Mucosa of stomach (tissue), 1 donor: Measurements from ENCODE around the gene TFIP11.

ENCODE experiments used
- H3K27me3 ChIP-seq: one replicate; pipeline ENCODE4 v1.7.0; 2013; ENCODE audit warnings: mild to moderate bottlenecking, low read length; ENCODE audit not compliant: control insufficient read depth, insufficient read depth
- H3K36me3 ChIP-seq: one replicate; pipeline ENCODE4 v1.7.0; 2013; ENCODE audit warnings: low read length; ENCODE audit not compliant: control insufficient read depth, insufficient read depth
- H3K4me1 ChIP-seq: one replicate; pipeline ENCODE4 v1.7.0; 2013; ENCODE audit warnings: mild to moderate bottlenecking, low read length; ENCODE audit not compliant: control insufficient read depth, insufficient read depth
- H3K4me3 ChIP-seq: one replicate; pipeline ENCODE4 v1.7.0; 2013; ENCODE audit warnings: low read length
- H3K9ac ChIP-seq: one replicate; pipeline ENCODE4 v1.7.0; 2013; ENCODE audit warnings: mild to moderate bottlenecking, low read length, moderate library complexity
- H3K9me3 ChIP-seq: one replicate; pipeline ENCODE4 v1.7.0; 2013; ENCODE audit warnings: mild to moderate bottlenecking, low read length, moderate library complexity; ENCODE audit not compliant: control insufficient read depth
- donor health status: Pancreatic carcinoma.

TFIP11 gene

DNA sequence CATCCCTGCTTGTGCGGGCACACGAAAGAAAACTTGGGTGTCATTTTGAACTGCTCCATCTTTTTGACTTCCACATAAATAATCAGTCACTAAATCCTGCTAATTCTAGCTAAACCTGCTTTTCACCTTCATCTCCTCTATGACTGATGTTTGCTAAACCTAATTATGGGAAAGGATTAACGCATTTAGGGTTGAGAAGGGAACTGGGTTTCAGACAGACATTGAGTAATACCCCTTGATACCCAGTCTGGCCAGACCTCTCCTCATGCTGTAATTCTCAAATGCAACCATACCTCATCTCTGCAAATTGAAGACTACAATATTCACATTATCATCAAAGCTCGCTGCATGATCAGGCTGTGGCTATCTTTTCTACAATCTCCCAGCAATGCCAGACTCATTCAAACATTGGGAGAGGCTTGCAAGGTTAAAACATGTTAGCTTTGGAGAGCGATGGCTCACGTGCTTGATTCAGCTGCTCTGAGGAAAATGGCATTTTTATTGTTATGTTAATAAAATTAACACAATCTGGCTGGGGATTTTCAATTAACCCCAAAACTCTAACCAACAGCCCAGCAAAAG lies 31.1 kb downstream of the TFIP11 start:
- Histone ChIP-seq H3K36me3 (no peaks in the 10 kb centered on the region), H3K9me3 (no peaks in the 10 kb centered on the region), H3K9ac (no peak overlapping the region), H3K27me3 (no peaks in the 10 kb centered on the region), H3K4me3 (no peak overlapping the region), H3K4me1 (peaks cover 33% of the 10 kb centered on the region)

DNA sequence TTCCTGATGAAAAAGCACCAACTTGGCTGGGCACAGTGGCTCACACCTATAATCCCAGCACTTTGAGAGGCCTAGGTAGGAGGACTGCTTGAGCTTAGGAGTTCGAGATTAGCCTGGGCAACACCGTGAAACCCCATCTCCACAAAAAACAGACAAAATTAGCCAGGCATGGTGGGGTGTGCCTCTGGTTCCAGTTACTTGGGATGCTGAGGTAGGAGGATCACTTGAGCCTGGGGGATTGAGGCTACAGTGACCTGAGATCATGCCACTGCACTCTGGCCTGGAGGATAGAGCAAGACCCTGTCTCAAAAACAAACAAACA lies 31.7 kb downstream of the TFIP11 start:
- no peak overlapping the region for H3K9ac ChIP-seq

DNA sequence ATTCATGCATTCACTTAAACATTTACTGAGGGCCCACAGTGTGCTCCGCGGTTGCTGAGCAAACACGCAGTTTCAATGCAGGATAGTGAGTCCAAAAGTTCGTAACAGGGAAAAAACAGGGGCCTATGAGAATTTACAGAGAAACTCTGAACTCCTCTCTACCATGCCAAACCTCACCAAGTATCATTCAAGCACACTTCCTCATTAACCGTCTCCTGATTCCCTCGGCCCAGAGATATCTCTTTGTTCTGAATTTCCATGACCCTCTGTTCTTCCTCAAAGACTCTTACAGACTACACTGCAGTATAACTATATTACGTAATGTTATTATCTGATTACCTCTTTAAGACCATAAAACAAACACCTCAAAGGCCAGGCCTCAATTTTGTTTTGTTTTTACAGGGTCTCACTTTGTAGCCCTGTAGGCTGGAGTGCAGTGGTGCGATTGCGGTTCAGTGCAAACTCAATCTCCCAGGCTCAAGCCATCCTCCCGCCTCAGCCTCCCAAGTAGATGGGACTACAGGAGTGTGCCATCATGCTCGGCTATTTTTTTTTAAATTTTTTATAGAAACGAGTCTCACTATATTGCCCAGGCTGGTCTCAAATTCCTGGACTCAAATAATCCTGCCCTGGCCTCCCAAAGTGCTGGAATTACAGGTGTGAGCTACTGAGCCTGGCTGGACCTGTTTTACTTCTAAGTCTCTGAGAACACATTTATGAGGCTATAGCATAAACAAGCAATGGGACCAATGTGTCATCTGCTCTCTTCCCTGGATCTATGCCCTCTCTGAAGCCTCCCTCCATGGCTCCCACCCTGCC lies 32.3 kb downstream of the TFIP11 start:
- Histone ChIP-seq H3K36me3 (no peaks in the 10 kb centered on the region), H3K9ac (peak overlapping the region; percentile 57), H3K4me3 (no peak overlapping the region), H3K4me1 (peaks cover 33% of the 10 kb centered on the region), H3K9me3 (no peaks in the 10 kb centered on the region), H3K27me3 (no peaks in the 10 kb centered on the region)

More for the DNA sequence above, 31.7 kb downstream of the TFIP11 start:
- Histone ChIP-seq H3K4me3 (no peak overlapping the region), H3K9me3 (no peaks in the 10 kb centered on the region), H3K36me3 (no peaks in the 10 kb centered on the region), H3K4me1 (peaks cover 33% of the 10 kb centered on the region), H3K27me3 (no peaks in the 10 kb centered on the region)

DNA sequence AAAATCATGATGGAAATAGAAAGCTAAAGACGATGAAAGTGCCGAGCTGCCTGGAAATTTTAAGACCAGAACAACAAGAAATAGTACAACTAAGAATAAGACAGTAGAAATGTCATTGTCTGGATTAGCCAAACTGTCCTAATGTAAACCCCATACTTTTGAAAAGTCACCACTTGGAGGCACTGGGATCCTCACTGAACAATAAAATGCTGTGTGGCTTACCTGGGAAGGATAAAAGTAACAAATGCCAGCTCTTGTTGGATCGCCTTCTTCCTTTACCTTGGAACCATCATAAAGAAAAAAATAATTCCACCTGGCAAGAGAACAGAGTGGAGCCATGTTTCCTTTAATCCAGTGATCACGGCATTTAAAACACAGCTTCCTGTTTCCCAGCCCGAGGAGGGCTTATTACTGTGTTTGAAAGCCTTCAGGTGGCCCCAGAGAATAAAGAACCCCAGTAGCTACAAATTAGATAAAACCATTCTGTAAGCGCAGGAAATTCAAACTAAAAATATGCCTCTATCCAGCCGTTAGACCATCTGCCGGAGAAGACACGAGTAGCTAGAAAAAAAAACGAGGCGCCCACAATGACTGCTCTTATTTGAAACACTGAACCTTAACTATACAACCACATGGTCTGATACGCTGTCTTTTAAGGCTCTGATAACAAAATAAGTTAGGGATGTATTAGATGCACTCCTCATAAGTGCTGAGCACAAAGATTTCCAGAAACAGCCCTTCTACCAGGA lies 33.1 kb downstream of the TFIP11 start:
- peaks cover 28% of the 10 kb centered on the region for H3K4me1 ChIP-seq
- H3K36me3 ChIP-seq, result no peaks in the 10 kb centered on the region
- peak overlapping the region; percentile 57 for H3K9ac ChIP-seq
- peak overlapping the region; percentile 10 for H3K4me3 ChIP-seq
- H3K9me3 ChIP-seq, result no peaks in the 10 kb centered on the region
- no peaks in the 10 kb centered on the region for H3K27me3 ChIP-seq

DNA sequence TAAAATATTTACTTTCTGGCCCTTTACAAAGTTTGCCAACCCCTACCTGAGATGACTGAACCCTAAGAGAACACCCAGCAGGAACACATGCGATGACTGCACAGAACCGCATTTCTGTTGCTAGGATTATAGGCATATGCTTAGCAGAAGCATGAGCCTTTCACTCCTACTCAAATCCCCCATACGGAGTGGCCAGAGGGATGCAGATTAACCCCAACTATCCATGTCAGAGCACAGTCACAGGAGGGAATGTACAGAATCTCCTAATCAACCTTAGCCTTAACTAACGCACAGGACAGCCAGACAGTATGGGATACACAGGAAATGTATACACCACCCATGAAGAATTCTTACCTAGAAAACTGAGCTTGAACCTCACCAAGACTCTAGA lies 34.9 kb downstream of the TFIP11 start:
- Histone ChIP-seq H3K36me3 (no peaks in the 10 kb centered on the region), H3K27me3 (no peaks in the 10 kb centered on the region), H3K4me1 (peaks cover 17% of the 10 kb centered on the region), H3K9me3 (no peaks in the 10 kb centered on the region), H3K9ac (no peak overlapping the region), H3K4me3 (no peak overlapping the region)

DNA sequence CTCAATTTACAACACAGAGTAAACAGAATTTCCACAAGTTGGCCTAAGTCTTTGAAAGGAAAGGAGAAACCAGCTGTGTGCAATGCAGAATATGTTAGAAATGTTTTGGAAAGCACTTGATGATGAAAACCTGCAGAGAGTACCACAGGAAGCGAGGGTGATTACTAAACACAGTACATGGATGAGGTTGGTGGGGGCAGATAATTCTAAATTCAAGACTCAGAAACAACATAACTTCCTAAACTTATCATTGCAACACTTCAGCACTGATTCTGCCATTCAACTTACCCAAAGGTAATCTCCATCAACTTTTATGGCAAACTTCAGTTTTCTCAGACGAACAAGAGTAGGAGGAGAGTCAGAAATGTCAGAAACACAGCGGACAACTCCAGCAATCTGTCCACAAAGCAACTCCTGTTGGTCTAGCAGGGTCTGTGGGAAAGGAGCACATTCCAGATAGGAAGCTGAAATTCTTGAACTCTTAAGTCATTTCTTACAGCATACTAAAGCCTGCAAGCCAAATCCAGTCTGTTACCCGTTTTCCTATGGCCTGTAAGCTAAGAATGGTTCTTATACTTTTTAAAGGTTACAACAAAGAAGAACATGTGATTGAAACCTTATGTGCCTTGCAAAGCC lies 35.5 kb downstream of the TFIP11 start:
- Histone ChIP-seq H3K4me1 (peaks cover 20% of the 10 kb centered on the region), H3K9me3 (no peaks in the 10 kb centered on the region), H3K36me3 (no peaks in the 10 kb centered on the region), H3K4me3 (no peak overlapping the region), H3K9ac (no peak overlapping the region), H3K27me3 (no peaks in the 10 kb centered on the region)

DNA sequence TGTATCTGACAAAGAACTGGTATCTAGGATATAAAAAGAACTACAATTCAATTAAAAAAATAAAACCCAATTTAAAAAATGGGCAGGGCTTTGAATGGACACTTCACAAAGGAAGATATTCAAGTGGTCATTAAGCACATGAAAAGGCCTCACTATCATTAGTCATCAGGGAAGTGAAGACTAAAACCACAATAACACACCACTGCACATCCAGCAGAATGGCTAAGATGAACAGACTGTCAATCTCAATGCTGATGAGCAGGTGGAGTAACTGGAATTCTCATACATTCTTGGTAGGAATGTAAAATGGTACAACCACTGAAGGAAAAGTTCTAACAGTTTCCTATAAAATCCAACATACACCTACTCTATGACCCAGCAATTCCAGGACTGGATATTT lies 37.6 kb downstream of the TFIP11 start:
- peaks cover 14% of the 10 kb centered on the region for H3K4me1 ChIP-seq
- no peaks in the 10 kb centered on the region for H3K27me3 ChIP-seq
- H3K36me3 ChIP-seq, result peaks cover 12% of the 10 kb centered on the region
- H3K9ac ChIP-seq, result no peak overlapping the region
- no peak overlapping the region for H3K4me3 ChIP-seq
- no peaks in the 10 kb centered on the region for H3K9me3 ChIP-seq

DNA sequence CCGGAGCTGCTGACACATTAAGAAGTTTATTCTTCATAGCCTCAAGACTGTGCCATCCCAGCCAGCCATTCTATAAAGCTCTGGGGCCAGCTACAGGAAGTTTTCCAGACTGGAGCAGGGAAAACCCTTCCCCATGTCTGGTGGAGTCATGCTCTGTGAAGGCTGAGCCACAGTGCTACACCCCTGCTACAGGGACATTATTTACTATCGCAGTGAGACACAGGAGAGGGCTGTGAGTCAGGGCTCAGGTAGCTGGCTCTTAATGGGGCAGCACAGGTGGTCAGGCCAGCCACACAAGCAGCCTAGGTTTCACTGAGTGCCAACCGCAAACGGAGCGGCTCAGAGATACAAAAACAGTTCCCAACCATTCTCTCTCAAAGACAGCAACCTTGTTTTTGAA lies 40.8 kb downstream of the TFIP11 start:
- no peak overlapping the region for H3K9ac ChIP-seq
- no peaks in the 10 kb centered on the region for H3K27me3 ChIP-seq
- H3K9me3 ChIP-seq, result no peaks in the 10 kb centered on the region
- peaks cover 12% of the 10 kb centered on the region for H3K36me3 ChIP-seq
- H3K4me1 ChIP-seq, result peaks cover 11% of the 10 kb centered on the region
- no peak overlapping the region for H3K4me3 ChIP-seq

DNA sequence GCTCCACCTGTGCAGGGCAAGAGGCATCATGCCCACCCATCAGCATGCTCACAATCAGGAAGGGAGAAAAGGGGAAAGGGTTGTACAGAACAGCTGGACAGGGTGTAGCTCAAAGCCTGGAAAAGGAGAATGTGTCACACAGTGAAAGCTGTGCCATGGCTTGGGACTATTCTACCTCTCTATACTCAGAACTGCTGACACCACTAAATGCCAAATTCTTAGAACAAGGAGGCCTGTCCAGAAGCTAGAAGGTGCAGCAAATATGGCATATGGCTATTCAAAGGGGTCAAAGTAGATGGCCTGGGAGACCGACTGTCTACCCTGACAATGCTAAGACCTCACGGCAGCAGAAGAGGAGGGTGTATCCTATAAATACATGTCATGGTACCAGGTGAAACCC lies 41.5 kb downstream of the TFIP11 start:
- H3K9me3 ChIP-seq, result no peaks in the 10 kb centered on the region
- no peaks in the 10 kb centered on the region for H3K27me3 ChIP-seq
- H3K4me3 ChIP-seq, result no peak overlapping the region
- H3K36me3 ChIP-seq, result peaks cover 14% of the 10 kb centered on the region
- no peak overlapping the region for H3K9ac ChIP-seq
- peaks cover 11% of the 10 kb centered on the region for H3K4me1 ChIP-seq

DNA sequence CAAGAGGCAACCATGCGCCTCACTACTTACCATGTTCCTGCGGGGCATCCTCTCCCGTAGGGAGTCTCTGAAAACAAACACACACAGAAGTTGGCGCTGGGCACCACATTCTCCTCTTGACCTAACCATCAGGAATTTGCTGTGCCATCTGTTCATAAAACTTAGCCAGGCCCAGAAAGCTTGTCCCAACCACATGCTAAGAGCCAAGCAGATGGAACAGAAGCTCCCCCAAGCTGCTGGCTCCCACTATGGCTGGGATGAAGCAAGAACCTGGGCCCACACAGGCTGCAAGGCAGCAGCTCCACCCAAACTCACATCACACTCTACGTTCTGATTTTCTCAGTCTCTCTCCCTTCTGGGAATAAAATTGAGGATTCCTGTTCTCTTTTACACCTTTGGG lies 46.1 kb downstream of the TFIP11 start:
- Histone ChIP-seq H3K4me1 (peaks cover 8% of the 10 kb centered on the region), H3K27me3 (no peaks in the 10 kb centered on the region), H3K9ac (no peak overlapping the region), H3K9me3 (no peaks in the 10 kb centered on the region), H3K4me3 (no peak overlapping the region), H3K36me3 (peaks cover 22% of the 10 kb centered on the region)

DNA sequence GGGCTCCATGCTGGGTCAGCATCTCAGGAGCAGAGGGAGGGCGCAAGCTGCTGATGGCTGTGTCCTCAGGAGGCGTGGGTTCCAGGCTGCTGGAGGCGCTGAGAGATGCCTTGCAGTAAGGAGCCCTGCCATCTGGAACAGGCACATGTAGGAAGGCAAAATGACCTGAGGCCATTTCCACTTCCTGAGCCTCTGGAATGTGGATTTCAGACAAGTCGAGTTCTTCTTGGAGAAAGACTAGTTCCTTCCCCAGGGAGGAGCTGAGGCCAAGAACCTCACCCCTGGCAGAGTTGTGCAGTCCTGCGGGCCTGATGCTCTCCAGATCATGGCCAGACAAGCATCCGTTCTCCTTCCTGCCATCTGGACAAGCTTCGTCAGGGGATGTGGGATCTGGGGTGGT lies 48.0 kb downstream of the TFIP11 start:
- no peak overlapping the region for H3K4me3 ChIP-seq
- peaks cover 11% of the 10 kb centered on the region for H3K36me3 ChIP-seq
- H3K9ac ChIP-seq, result no peak overlapping the region

DNA sequence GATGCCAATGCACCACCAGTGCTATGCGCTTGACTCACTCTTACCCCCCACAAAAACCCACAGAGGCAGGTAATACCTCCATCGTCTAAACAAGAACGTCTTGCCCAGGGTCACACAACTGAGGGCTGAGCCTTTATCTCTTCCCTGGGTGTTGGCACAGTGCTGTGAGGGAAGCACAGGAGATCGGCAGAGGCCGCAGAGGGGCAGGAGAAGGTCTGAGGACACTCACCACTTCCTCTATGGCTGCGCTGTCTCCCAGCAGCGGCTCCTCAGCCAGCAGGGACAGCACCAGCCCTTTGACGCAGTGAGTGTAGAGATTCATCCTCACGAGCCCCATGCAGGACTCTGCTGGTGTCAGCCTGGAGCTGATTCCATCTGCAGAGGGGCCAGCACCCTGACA lies 48.6 kb downstream of the TFIP11 start:
- Histone ChIP-seq H3K4me1 (peaks cover 7% of the 10 kb centered on the region), H3K9me3 (no peaks in the 10 kb centered on the region), H3K27me3 (no peaks in the 10 kb centered on the region), H3K36me3 (peaks cover 11% of the 10 kb centered on the region), H3K9ac (no peak overlapping the region), H3K4me3 (no peak overlapping the region)

More for the DNA sequence above, 48.0 kb downstream of the TFIP11 start:
- Histone ChIP-seq H3K27me3 (no peaks in the 10 kb centered on the region), H3K4me1 (peaks cover 7% of the 10 kb centered on the region), H3K9me3 (no peaks in the 10 kb centered on the region)
